ENCODE measurements around the gene DAPL1. TPM values are rescaled to one million over a fixed set of nuclear protein-coding genes. Genes with fewer than 3 reads are reported as not detected.

DAPL1 gene
- total RNA-seq, 2 experiments from 2014 or later, result not detected

DNA sequence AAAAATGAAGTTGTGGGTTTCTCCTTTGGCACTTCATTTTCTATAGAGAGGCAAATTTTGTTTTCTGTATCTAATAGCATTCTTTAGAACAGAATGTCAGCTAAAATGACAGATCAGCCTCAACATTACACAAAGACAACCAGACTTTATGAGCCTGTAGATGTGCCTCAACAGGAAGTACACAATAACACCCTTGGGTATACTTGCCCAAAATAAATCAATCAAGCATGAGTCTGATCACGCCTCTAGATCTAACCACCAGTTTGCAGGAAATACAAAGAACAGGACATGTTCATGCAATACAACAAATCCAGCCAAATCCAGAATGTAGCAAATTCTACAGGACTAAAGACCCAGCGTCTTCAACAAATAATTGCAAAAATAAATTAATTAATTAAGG, 11.2 kb upstream of the DAPL1 start:
- H3K36me3 Mint-ChIP-seq, result no peaks in the 10 kb centered on the region
- CTCF ChIA-PET, result no interaction called here
- no peak overlapping the region for H3K4me3 Mint-ChIP-seq
- H3K27me3 Mint-ChIP-seq, result no peaks in the 10 kb centered on the region
- H3K27ac Mint-ChIP-seq, result no peak overlapping the region
- DNase-seq, result no peak
- H3K9me3 Mint-ChIP-seq (ENCODE audit: low read depth), result no peaks in the 10 kb centered on the region
- no peak for ATAC-seq
- H3K4me1 Mint-ChIP-seq, result no peaks in the 10 kb centered on the region

DNA sequence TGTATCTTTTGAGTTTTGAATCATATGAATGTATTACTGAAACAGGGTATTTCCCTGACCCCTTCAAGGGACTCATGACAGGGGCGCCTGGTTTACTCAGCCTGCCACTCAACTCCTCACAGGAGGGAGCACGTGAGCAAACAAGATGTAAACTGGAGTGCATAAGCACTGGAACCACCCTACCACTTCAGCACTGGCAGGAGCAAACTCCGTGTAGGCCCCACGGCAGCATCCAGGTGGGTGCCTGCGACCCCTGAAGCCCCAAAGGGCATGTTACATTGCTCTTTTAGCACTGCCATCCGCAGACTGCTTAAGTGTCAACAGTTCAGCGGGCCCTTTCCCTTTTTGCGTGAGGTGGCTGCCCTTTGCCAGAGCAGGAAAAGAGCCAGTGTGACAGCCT, 8.2 kb upstream of the DAPL1 start:
- CTCF ChIA-PET, result no interaction called here
- H3K27ac Mint-ChIP-seq, result no peak overlapping the region
- ATAC-seq (no peak), DNase-seq (no peak)
- no peak overlapping the region for H3K4me3 Mint-ChIP-seq
- no peaks in the 10 kb centered on the region for H3K4me1 Mint-ChIP-seq
- no peaks in the 10 kb centered on the region for H3K9me3 Mint-ChIP-seq (ENCODE audit: low read depth)
- no peaks in the 10 kb centered on the region for H3K27me3 Mint-ChIP-seq
- H3K36me3 Mint-ChIP-seq, result no peaks in the 10 kb centered on the region

GRCh38 chr2:158788951-158789350, 6.2 kb upstream of the DAPL1 start:
- H3K4me3 Mint-ChIP-seq, result no peak overlapping the region
- no peaks in the 10 kb centered on the region for H3K4me1 Mint-ChIP-seq
- no peaks in the 10 kb centered on the region for H3K36me3 Mint-ChIP-seq
- CTCF ChIA-PET, result no interaction called here
- H3K27me3 Mint-ChIP-seq, result peaks cover 4% of the 10 kb centered on the region
- ATAC-seq (no peak), DNase-seq (no peak)
- H3K27ac Mint-ChIP-seq, result no peak overlapping the region
- H3K9me3 Mint-ChIP-seq (ENCODE audit: low read depth), result no peaks in the 10 kb centered on the region

GRCh38 chr2:158796652-158797051, 1.5 kb downstream of the DAPL1 start:
- CTCF ChIA-PET, result interaction anchor here (0.9 kb wide), 1 partner anchor 42 kb away, joined by 3 read pairs; no protein-coding TSS in a partner anchor
- Mint-ChIP-seq H3K27me3 (peaks cover 21% of the 10 kb centered on the region), H3K36me3 (no peaks in the 10 kb centered on the region), H3K27ac (no peak overlapping the region), H3K4me3 (no peak overlapping the region), H3K4me1 (no peaks in the 10 kb centered on the region), H3K9me3 (ENCODE audit: low read depth) (no peaks in the 10 kb centered on the region)
- ATAC-seq (no peak), DNase-seq (no peak)

GRCh38 chr2:158797963-158798700, 3.0 kb downstream of the DAPL1 start:
- DNase-seq (no peak), ATAC-seq (no peak)
- H3K36me3 Mint-ChIP-seq, result no peaks in the 10 kb centered on the region
- H3K9me3 Mint-ChIP-seq (ENCODE audit: low read depth), result no peaks in the 10 kb centered on the region
- no peak overlapping the region for H3K27ac Mint-ChIP-seq
- no peak overlapping the region for H3K4me3 Mint-ChIP-seq
- H3K27me3 Mint-ChIP-seq, result peaks cover 31% of the 10 kb centered on the region
- CTCF ChIA-PET, result no interaction called here
- no peaks in the 10 kb centered on the region for H3K4me1 Mint-ChIP-seq

GRCh38 chr2:158799181-158799580, 4.1 kb downstream of the DAPL1 start:
- H3K27me3 Mint-ChIP-seq, result peaks cover 27% of the 10 kb centered on the region

GRCh38 chr2:158803506-158803905, 8.4 kb downstream of the DAPL1 start:
- Mint-ChIP-seq H3K36me3 (no peaks in the 10 kb centered on the region), H3K9me3 (ENCODE audit: low read depth) (no peaks in the 10 kb centered on the region), H3K27me3 (peaks cover 14% of the 10 kb centered on the region), H3K4me1 (no peaks in the 10 kb centered on the region), H3K27ac (no peak overlapping the region), H3K4me3 (no peak overlapping the region)
- ATAC-seq, result no peak
- CTCF ChIA-PET, result no interaction called here
- no peak for DNase-seq

More at GRCh38 chr2:158799181-158799580, 4.1 kb downstream of the DAPL1 start:
- Mint-ChIP-seq H3K36me3 (no peaks in the 10 kb centered on the region), H3K9me3 (ENCODE audit: low read depth) (no peaks in the 10 kb centered on the region), H3K4me1 (no peaks in the 10 kb centered on the region), H3K27ac (no peak overlapping the region), H3K4me3 (no peak overlapping the region)
- CTCF ChIA-PET, result interaction anchor here (0.7 kb wide), 1 partner anchor 691 kb away, joined by 3 read pairs; no protein-coding TSS in a partner anchor
- ATAC-seq (no peak), DNase-seq (no peak)

- CTCF ChIA-PET, result no interaction called here
- no peaks in the 10 kb centered on the region for H3K4me1 Mint-ChIP-seq
Measured at GRCh38 chr2:158805255-158805654, 10.1 kb downstream of the DAPL1 start.

GRCh38 chr2:158805936-158806335, 10.8 kb downstream of the DAPL1 start:
- ATAC-seq, result no peak
- no peak overlapping the region for H3K4me3 Mint-ChIP-seq
- no peak overlapping the region for H3K27ac Mint-ChIP-seq
- DNase-seq, result no peak
- no peaks in the 10 kb centered on the region for H3K4me1 Mint-ChIP-seq
- CTCF ChIA-PET, result no interaction called here
- peaks cover 10% of the 10 kb centered on the region for H3K27me3 Mint-ChIP-seq
- H3K9me3 Mint-ChIP-seq (ENCODE audit: low read depth), result no peaks in the 10 kb centered on the region
- no peaks in the 10 kb centered on the region for H3K36me3 Mint-ChIP-seq

More at GRCh38 chr2:158805255-158805654, 10.1 kb downstream of the DAPL1 start:
- ATAC-seq (no peak), DNase-seq (no peak)
- no peak overlapping the region for H3K27ac Mint-ChIP-seq
- no peak overlapping the region for H3K4me3 Mint-ChIP-seq
- no peaks in the 10 kb centered on the region for H3K9me3 Mint-ChIP-seq (ENCODE audit: low read depth)
- H3K36me3 Mint-ChIP-seq, result no peaks in the 10 kb centered on the region
- H3K27me3 Mint-ChIP-seq, result peaks cover 10% of the 10 kb centered on the region

- no peaks in the 10 kb centered on the region for H3K9me3 Mint-ChIP-seq (ENCODE audit: low read depth)
- peaks cover 13% of the 10 kb centered on the region for H3K27me3 Mint-ChIP-seq
- CTCF ChIA-PET, result no interaction called here
- H3K36me3 Mint-ChIP-seq, result no peaks in the 10 kb centered on the region
- no peak overlapping the region for H3K4me3 Mint-ChIP-seq
- DNase-seq, result no peak
- no peaks in the 10 kb centered on the region for H3K4me1 Mint-ChIP-seq
- no peak for ATAC-seq
- H3K27ac Mint-ChIP-seq, result no peak overlapping the region
Measured at GRCh38 chr2:158806941-158807340, 11.8 kb downstream of the DAPL1 start.

DNA sequence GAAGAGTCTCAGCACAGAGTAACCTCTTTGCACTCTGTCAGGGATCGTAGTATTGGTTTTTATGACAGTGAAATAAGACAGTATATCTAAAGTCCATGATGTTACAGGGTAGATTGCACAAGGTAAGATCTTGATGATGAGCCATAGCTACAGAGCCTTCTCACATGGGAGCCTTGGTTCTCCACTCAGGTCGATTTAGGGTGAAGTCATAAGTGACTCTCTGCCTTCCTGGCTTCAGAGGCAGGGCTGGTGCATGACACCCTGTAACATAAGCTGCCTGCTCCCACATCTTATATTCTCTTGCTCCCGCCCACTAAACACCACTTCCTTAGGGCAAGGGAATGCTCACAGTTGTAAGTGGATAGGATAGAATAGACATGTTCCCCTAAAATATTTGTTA, 13.3 kb downstream of the DAPL1 start:
- Mint-ChIP-seq H3K4me1 (no peaks in the 10 kb centered on the region), H3K27ac (no peak overlapping the region), H3K9me3 (ENCODE audit: low read depth) (no peaks in the 10 kb centered on the region), H3K27me3 (peaks cover 8% of the 10 kb centered on the region), H3K36me3 (no peaks in the 10 kb centered on the region), H3K4me3 (no peak overlapping the region)
- CTCF ChIA-PET, result interaction anchor here (1.0 kb wide), 1 partner anchor 54 kb away, joined by 4 read pairs; no protein-coding TSS in a partner anchor
- no peak for DNase-seq
- ATAC-seq, result no peak

GRCh38 chr2:158809816-158810215, 14.7 kb downstream of the DAPL1 start:
- Mint-ChIP-seq H3K4me1 (no peaks in the 10 kb centered on the region), H3K27ac (no peak overlapping the region), H3K36me3 (no peaks in the 10 kb centered on the region), H3K27me3 (peaks cover 11% of the 10 kb centered on the region), H3K9me3 (ENCODE audit: low read depth) (no peaks in the 10 kb centered on the region), H3K4me3 (no peak overlapping the region)
- no peak for ATAC-seq
- DNase-seq, result no peak
- CTCF ChIA-PET, result no interaction called here

GRCh38 chr2:158810731-158811460, 15.8 kb downstream of the DAPL1 start:
- no peaks in the 10 kb centered on the region for H3K4me1 Mint-ChIP-seq
- ATAC-seq, result no peak
- no peaks in the 10 kb centered on the region for H3K36me3 Mint-ChIP-seq
- no peak overlapping the region for H3K27ac Mint-ChIP-seq
- CTCF ChIA-PET, result interaction anchor here (1.5 kb wide), 1 partner anchor 57 kb away, joined by 3 read pairs; no protein-coding TSS in a partner anchor
- H3K9me3 Mint-ChIP-seq (ENCODE audit: low read depth), result no peaks in the 10 kb centered on the region
- no peak for DNase-seq
- no peak overlapping the region for H3K4me3 Mint-ChIP-seq
- peaks cover 11% of the 10 kb centered on the region for H3K27me3 Mint-ChIP-seq

DNA sequence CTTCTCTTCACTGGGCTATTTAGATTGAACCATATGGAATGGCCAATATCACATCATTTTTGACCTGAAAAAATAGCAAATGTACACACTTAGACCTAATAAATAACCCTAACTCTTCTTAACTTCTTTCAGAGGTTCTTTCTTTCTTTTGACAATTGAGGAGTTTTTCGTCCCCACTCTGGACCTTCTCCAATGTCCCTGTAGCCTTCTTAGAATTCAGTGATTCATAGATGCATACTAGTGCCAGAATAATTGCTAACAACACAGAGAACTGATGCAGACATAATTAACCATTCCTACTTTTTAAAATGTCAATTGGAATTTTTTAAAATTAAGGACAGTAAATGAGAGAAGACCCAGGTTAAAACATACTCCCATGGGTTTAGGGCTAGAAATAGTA, 20.0 kb downstream of the DAPL1 start:
- H3K36me3 Mint-ChIP-seq, result no peaks in the 10 kb centered on the region
- no peak overlapping the region for H3K4me3 Mint-ChIP-seq
- peaks cover 13% of the 10 kb centered on the region for H3K27me3 Mint-ChIP-seq
- DNase-seq, result no peak
- no peaks in the 10 kb centered on the region for H3K4me1 Mint-ChIP-seq
- ATAC-seq, result no peak
- no peak overlapping the region for H3K27ac Mint-ChIP-seq
- CTCF ChIA-PET, result no interaction called here
- H3K9me3 Mint-ChIP-seq (ENCODE audit: low read depth), result no peaks in the 10 kb centered on the region
